ENCODE measurements around the gene ITGB3. TPM values are rescaled to one million over a fixed set of nuclear protein-coding genes. Genes with fewer than 3 reads are reported as not detected.

ITGB3 gene
- total and polyA plus RNA-seq, 9 of the 15 experiments (the other 6 are each of a cell fraction or from before 2014, with no cell fraction given): 0.08 to 2.6 (median 0.62) TPM; not detected in 1

- FAIRE-seq (no peak), ATAC-seq (no peak), DNase-seq (ENCODE audit: extremely low read depth in 1 of 4, low spot score in 3 of 4) (no peak)
- POLR2A ChIA-PET: interaction anchor here (0.6 to 0.8 kb wide), 2 partner anchors 44 to 734 kb away, joined by 3 read pairs; no protein-coding TSS in a partner anchor
- Histone ChIP-seq H2AFZ (ENCODE audit: low read depth, low read length) (no peak overlapping the region; the same call in 1 of the 2 replicates), H3K4me1 (replicated peaks in 1 of 2; ENCODE audit: control insufficient read depth in 2 of 2, insufficient read depth in 2 of 2, low read length in 2 of 2) (peaks cover 6 to 15% of the 10 kb centered on the region in 2 experiments; a peak in 4 of 5 replicates), H3K9ac (ENCODE audit: insufficient read depth in 1 of 2, low read depth in 2 of 2, low read length in 2 of 2) (no peak overlapping the region), H3K9me3 (replicated peaks; ENCODE audit: control insufficient read depth, insufficient read depth, low read depth, low read length) (no peaks in the 10 kb centered on the region), H3K36me3 (ENCODE audit: control insufficient read depth, insufficient read depth, low read length) (no peaks in the 10 kb centered on the region), H4K20me1 (replicated peaks; ENCODE audit: control insufficient read depth, insufficient read depth, low read length) (no peaks in the 10 kb centered on the region), H3K4me3 (no peak overlapping the region), H3K27me3 (ENCODE audit: control insufficient read depth in 2 of 2, insufficient read depth in 2 of 2, low read length in 2 of 2) (no peaks in the 10 kb centered on the region), H3K4me2 (ENCODE audit: insufficient read depth, low read length) (no peak overlapping the region), H3K79me2 (ENCODE audit: control insufficient read depth, insufficient read depth, low read length) (no peaks in the 10 kb centered on the region), H3K9me1 (ENCODE audit: control insufficient read depth, insufficient read depth, low read length) (peaks cover 3% of the 10 kb centered on the region), H3K27ac (ENCODE audit: extremely low read depth, low read depth, low read length) (no peak overlapping the region)
- TF ChIP-seq RCOR1 (IDR thresholded peaks at IDR 0.05; ENCODE audit: borderline replicate concordance in 1 of 2, low read depth in 2 of 2, low read length in 2 of 2) (no peak), ZNF699 (CRISPR knock-in tag; IDR thresholded peaks at IDR 0.05; ENCODE audit: insufficient replicate concordance) (no peak), CCNT2 (IDR thresholded peaks at IDR 0.05; ENCODE audit: borderline replicate concordance, extremely low read depth, insufficient read length, low read depth, low read length) (no peak), ARID1B (IDR thresholded peaks at IDR 0.05) (no peak)
- 53% methylated on average over 2 of the region's 2 CpGs for WGBS (ENCODE audit: insufficient coverage, low coverage, missing lambda C conversion rate)
- in situ Hi-C loops (cut with MboI): no loop called here
- intact Hi-C loops (cut with micrococcal nuclease): no loop called here
- no TSS peak for BruUV-seq (replicated peaks)
- CTCF ChIA-PET (ENCODE audit: low intra/inter-chr PET ratio): no interaction called here
Measured at GRCh38 chr17:47244697-47245096, 8.9 kb upstream of the ITGB3 start.

GRCh38 chr17:47246120-47246519 lies 7.5 kb upstream of the ITGB3 start:
- H4K20me1 ChIP-seq (replicated peaks; ENCODE audit: control insufficient read depth, insufficient read depth, low read length): no peaks in the 10 kb centered on the region
- ChIA-PET POLR2A (interaction anchor here (0.5 kb wide), 1 partner anchor 12 kb away, joined by 4 read pairs; no protein-coding TSS in a partner anchor), CTCF (ENCODE audit: low intra/inter-chr PET ratio) (interaction anchor here (0.6 kb wide), 1 partner anchor 7 kb away, joined by 4 read pairs; no protein-coding TSS in a partner anchor)
- in situ Hi-C loops (cut with MboI) (no loop called here), intact Hi-C loops (cut with micrococcal nuclease) (no loop called here)
- no peak overlapping the region for H3K27ac ChIP-seq (ENCODE audit: extremely low read depth, low read depth, low read length)
- H3K27me3 ChIP-seq (ENCODE audit: control insufficient read depth in 2 of 2, insufficient read depth in 2 of 2, low read length in 2 of 2): no peaks in the 10 kb centered on the region
- no peak for ATAC-seq
- no peaks in the 10 kb centered on the region for H3K36me3 ChIP-seq (ENCODE audit: control insufficient read depth, insufficient read depth, low read length)
- BruUV-seq (replicated peaks): no TSS peak
- H3K9me3 ChIP-seq (replicated peaks; ENCODE audit: control insufficient read depth, insufficient read depth, low read depth, low read length): no peaks in the 10 kb centered on the region
- no peaks in the 10 kb centered on the region for H3K9me1 ChIP-seq (ENCODE audit: control insufficient read depth, insufficient read depth, low read length)
- H2AFZ ChIP-seq (ENCODE audit: low read depth, low read length): no peak overlapping the region
- 31% methylated on average over 2 of the region's 2 CpGs for WGBS (ENCODE audit: insufficient coverage, low coverage, missing lambda C conversion rate)
- H3K9ac ChIP-seq (ENCODE audit: insufficient read depth in 1 of 2, low read depth in 2 of 2, low read length in 2 of 2): no peak overlapping the region
- no peak overlapping the region for H3K4me2 ChIP-seq (ENCODE audit: insufficient read depth, low read length)
- DNase-seq (ENCODE audit: extremely low read depth in 1 of 4, low spot score in 3 of 4): no peak
- H3K4me1 ChIP-seq (replicated peaks in 1 of 2; ENCODE audit: control insufficient read depth in 2 of 2, insufficient read depth in 2 of 2, low read length in 2 of 2): peaks cover 0 to under 1% of the 10 kb centered on the region in 2 experiments; a peak in 3 of 5 replicates
- H3K79me2 ChIP-seq (ENCODE audit: control insufficient read depth, insufficient read depth, low read length): no peaks in the 10 kb centered on the region
- no peak overlapping the region for H3K4me3 ChIP-seq
- no peak for TF ChIP-seq ZNF518B (CRISPR knock-in tag; IDR thresholded peaks at IDR 0.05)
- no peak for TF ChIP-seq ARID1B (IDR thresholded peaks at IDR 0.05)
- no peak for TF ChIP-seq ZNF699 (CRISPR knock-in tag; IDR thresholded peaks at IDR 0.05; ENCODE audit: insufficient replicate concordance)
- TF ChIP-seq SMARCA5 (IDR thresholded peaks at IDR 0.05): no peak
- TF ChIP-seq BRCA1 (IDR thresholded peaks at IDR 0.05): no peak
- no peak for TF ChIP-seq BRCA1 (CRISPR knock-in tag; IDR thresholded peaks at IDR 0.05)
- TF ChIP-seq CXXC5 (CRISPR knock-in tag; IDR thresholded peaks at IDR 0.05): no peak
- no peak for FAIRE-seq
